HG02884 (cell line): Measurements from ENCODE around the gene MINK1.

Source experiments
- ATAC-seq: cut with Tn5 transposase; IDR thresholded peaks from one replicate; pipeline ENCODE4 v1.9.1; 2021; ENCODE audit warnings: mild to moderate bottlenecking, moderate library complexity; ENCODE audit not compliant: unreplicated experiment

Gene MINK1

GRCh38 chr17:4945176-4945943, 112.2 kb downstream of the MINK1 start:
- ATAC-seq, result no peak

GRCh38 chr17:4945944-4946280, 112.8 kb downstream of the MINK1 start:
- no peak for ATAC-seq

- ATAC-seq, result no peak
These were observed 113.3 kb downstream of the MINK1 start for GRCh38 chr17:4946312-4946976.

- no peak for ATAC-seq
These were observed 113.9 kb downstream of the MINK1 start for GRCh38 chr17:4947010-4947410.
